ENCODE results near the gene GTF3C5. TPM values are rescaled to one million over a fixed set of nuclear protein-coding genes. Genes with fewer than 3 reads are reported as not detected.

GTF3C5 gene
- total and polyA plus RNA-seq, 9 of the 15 experiments (the other 6 are each of a cell fraction or from before 2014, with no cell fraction given), result 3.8 to 118 (median 83.7) TPM

DNA sequence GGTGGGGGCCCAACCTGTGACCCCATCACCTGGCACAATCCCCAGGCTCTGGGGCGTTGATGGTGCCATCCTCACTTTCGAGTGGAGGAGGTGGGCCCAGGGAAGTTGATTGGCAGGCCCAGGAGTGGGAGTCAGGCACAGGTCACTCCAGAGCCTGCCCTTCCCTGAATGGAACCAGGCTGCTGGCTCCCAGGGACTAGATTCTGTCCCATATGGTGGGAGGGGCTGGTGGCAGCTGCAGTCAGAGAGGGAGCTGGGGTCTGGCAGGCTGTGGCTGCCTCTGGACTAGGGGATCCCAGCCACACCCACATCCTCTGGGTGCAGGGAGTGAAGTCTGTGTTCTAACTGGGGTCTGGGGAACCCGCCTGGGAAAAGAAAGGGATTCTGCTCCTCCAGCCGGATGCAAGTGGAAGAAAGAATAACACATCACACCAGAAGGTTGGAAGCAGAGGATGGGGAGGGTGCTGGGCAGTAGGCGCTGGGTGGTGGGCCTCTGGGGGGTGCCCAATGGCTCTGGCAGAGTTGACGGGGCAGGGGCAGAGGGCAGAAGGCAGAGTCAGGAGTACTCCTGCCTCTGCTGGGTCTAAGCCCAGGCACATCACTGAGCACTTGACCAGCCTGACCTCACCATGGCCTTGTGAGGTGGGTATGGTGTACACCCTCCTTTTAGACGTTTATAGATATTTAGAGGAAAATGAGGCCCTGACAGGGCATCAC lies 56.8 kb downstream of the GTF3C5 start:
- H3K9ac ChIP-seq (ENCODE audit: insufficient read depth in 1 of 2, low read depth in 2 of 2, low read length in 2 of 2), result no peak overlapping the region
- in situ Hi-C loops (cut with MboI) (no loop called here), intact Hi-C loops (cut with micrococcal nuclease) (no loop called here)
- WGBS (ENCODE audit: insufficient coverage, low coverage, missing lambda C conversion rate), result 24% methylated on average over 7 of the region's 7 CpGs
- H3K9me1 ChIP-seq (ENCODE audit: control insufficient read depth, insufficient read depth, low read length), result no peaks in the 10 kb centered on the region
- no TSS peak for BruUV-seq (replicated peaks)
- H3K36me3 ChIP-seq (ENCODE audit: control insufficient read depth, insufficient read depth, low read length), result no peaks in the 10 kb centered on the region
- H3K4me1 ChIP-seq (replicated peaks in 1 of 2; ENCODE audit: control insufficient read depth in 2 of 2, insufficient read depth in 2 of 2, low read length in 2 of 2), result no peaks in the 10 kb centered on the region; a peak in 1 of 5 replicates
- DNase-seq (ENCODE audit: extremely low read depth in 1 of 4, low spot score in 3 of 4) (no peak), ATAC-seq (no peak), FAIRE-seq (no peak)
- no peak overlapping the region for H3K4me3 ChIP-seq
- no peaks in the 10 kb centered on the region for H4K20me1 ChIP-seq (replicated peaks; ENCODE audit: control insufficient read depth, insufficient read depth, low read length)
- TF ChIP-seq ZNF232 (CRISPR knock-in tag; IDR thresholded peaks at IDR 0.05) (no peak), ZNF77 (CRISPR knock-in tag; IDR thresholded peaks at IDR 0.05) (no peak), ZNF778 (CRISPR knock-in tag; IDR thresholded peaks at IDR 0.05) (no peak), ADNP (tag; IDR thresholded peaks at IDR 0.05) (no peak), BACH1 (tag; IDR thresholded peaks at IDR 0.05) (no peak), SIN3B (IDR thresholded peaks at IDR 0.05; ENCODE audit: low read depth) (no peak), RCOR1 (IDR thresholded peaks at IDR 0.05; ENCODE audit: borderline replicate concordance in 1 of 2, low read depth in 2 of 2, low read length in 2 of 2) (no peak)
- TF ChIP-seq, protein P1, sequence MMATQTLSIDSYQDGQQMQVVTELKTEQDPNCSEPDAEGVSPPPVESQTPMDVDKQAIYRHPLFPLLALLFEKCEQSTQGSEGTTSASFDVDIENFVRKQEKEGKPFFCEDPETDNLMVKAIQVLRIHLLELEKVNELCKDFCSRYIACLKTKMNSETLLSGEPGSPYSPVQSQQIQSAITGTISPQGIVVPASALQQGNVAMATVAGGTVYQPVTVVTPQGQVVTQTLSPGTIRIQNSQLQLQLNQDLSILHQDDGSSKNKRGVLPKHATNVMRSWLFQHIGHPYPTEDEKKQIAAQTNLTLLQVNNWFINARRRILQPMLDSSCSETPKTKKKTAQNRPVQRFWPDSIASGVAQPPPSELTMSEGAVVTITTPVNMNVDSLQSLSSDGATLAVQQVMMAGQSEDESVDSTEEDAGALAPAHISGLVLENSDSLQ (IDR thresholded peaks at IDR 0.05), result peak; percentile 45
- H3K27ac ChIP-seq (ENCODE audit: extremely low read depth, low read depth, low read length), result no peak overlapping the region
- H3K79me2 ChIP-seq (ENCODE audit: control insufficient read depth, insufficient read depth, low read length), result no peaks in the 10 kb centered on the region
- ChIA-PET POLR2A (interaction anchor here (1.0 kb wide), 1 partner anchor 18 kb away, joined by 4 read pairs; no protein-coding TSS in a partner anchor), CTCF (ENCODE audit: low intra/inter-chr PET ratio) (no interaction called here)
- H3K9me3 ChIP-seq (replicated peaks; ENCODE audit: control insufficient read depth, insufficient read depth, low read depth, low read length), result no peaks in the 10 kb centered on the region
- H3K27me3 ChIP-seq (ENCODE audit: control insufficient read depth in 2 of 2, insufficient read depth in 2 of 2, low read length in 2 of 2), result no peaks in the 10 kb centered on the region
- no peak overlapping the region for H2AFZ ChIP-seq (ENCODE audit: low read depth, low read length)
- no peak overlapping the region for H3K4me2 ChIP-seq (ENCODE audit: insufficient read depth, low read length)
